Esophagus (tissue), 2 donors: ENCODE data around the gene DTNB. TPM values are rescaled to one million over a fixed set of nuclear protein-coding genes. Genes with fewer than 3 reads are reported as not detected.

Source experiments
- H3K27ac ChIP-seq, 2 donors: one replicate each; pipeline ENCODE4 v1.5.1; 2013; ENCODE audit warnings: low read depth in 2 of 2, mild to moderate bottlenecking in 2 of 2, inconsistent platforms in 1 of 2, low read length in 1 of 2, moderate library complexity in 1 of 2
- H3K27me3 ChIP-seq, 2 donors: one replicate each; pipeline ENCODE4 v1.6.1; 2013; ENCODE audit warnings: low read length in 2 of 2, control low read depth in 1 of 2, mild to moderate bottlenecking in 1 of 2; ENCODE audit not compliant: insufficient read depth in 2 of 2, control insufficient read depth in 1 of 2
- H3K36me3 ChIP-seq, 2 donors: one replicate each; pipeline ENCODE4 v1.6.1; 2013; ENCODE audit warnings: low read length in 1 of 2; ENCODE audit not compliant: control insufficient read depth in 2 of 2, insufficient read depth in 2 of 2
- H3K4me1 ChIP-seq, 2 donors: one replicate each; pipeline ENCODE4 v1.6.1; 2013; ENCODE audit warnings: low read length in 1 of 2; ENCODE audit not compliant: control insufficient read depth in 2 of 2, insufficient read depth in 2 of 2
- H3K4me3 ChIP-seq, 2 donors: one replicate each; pipeline ENCODE4 v1.5.1; 2013; ENCODE audit warnings: low read length in 2 of 2, mild to moderate bottlenecking in 2 of 2, low read depth in 1 of 2, moderate library complexity in 1 of 2
- H3K9me3 ChIP-seq, 2 donors: one replicate each; pipeline ENCODE4 v1.6.1; 2013; ENCODE audit warnings: mild to moderate bottlenecking in 2 of 2, low read depth in 1 of 2, low read length in 1 of 2, moderate library complexity in 1 of 2; ENCODE audit not compliant: control insufficient read depth in 2 of 2, insufficient read depth in 1 of 2
- WGBS, 2 donors: extraction: QIAGEN DNeasy Blood & Tissue Kit; methylation state at CpG; one replicate each; pipeline ENCODE4 v1.1.7; 2013; 5-methylcytosine and 5-hydroxymethylcytosine counted together
- polyA plus RNA-seq, 2 donors: library from polyadenylated mRNA; stranded (reverse); fragments of 200-250 nt; gene quantifications; one replicate each; pipeline ENCODE4 v1.2.3, GENCODE V29; 2013
- donor health status: healthy with polysubstance abuse.
- donor health status: Bipolar disorder and iron deficiency.

DTNB gene
- polyA plus RNA-seq, 2 donors = 7.9 to 13.9 TPM

DNA sequence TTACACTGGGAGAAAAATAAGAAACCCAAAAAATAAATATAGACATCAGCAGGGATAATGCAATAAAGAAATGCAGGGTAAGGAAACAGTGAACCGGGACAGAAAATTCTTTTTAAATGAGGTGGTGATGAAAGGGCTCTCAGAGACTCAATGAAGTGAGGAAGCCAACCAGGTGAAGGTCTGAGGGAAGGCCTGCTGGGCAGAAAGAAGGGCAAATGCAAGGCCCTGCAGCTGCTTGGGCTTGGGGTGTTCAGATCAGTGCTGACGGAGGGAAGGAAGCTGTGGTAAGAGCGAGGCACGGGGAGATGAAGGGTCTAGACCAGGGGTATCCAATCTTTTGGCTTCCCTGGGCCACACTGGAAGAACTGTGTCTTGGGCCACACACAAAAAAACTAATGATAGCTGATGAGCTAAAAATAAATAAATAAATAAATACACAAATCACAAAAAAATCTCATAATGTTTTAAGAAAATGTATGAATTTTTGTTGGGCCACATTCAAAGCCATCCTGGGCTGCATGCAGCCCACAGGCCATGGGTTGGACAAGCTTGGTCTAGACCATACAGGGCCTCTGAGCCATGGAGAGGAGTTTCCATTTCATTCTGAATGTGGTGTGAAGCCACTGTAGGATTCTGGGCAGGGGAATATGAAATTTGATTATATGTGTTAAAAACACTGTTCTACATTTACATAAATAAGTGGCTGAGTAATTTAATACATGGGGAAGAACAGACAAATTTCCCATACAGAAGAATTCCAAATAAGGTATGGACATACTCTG lies 235.3 kb downstream of the DTNB start:
- no peaks in the 10 kb centered on the region for H3K27me3 ChIP-seq
- no peaks in the 10 kb centered on the region for H3K4me1 ChIP-seq
- H3K27ac ChIP-seq = no peak overlapping the region
- no peak overlapping the region for H3K4me3 ChIP-seq
- WGBS, 2 donors = 90 to 93% methylated on average over 4 of the region's 4 CpGs
- H3K36me3 ChIP-seq = peaks cover 0 to 2% of the 10 kb centered on the region in 2 donors
- no peaks in the 10 kb centered on the region for H3K9me3 ChIP-seq

DNA sequence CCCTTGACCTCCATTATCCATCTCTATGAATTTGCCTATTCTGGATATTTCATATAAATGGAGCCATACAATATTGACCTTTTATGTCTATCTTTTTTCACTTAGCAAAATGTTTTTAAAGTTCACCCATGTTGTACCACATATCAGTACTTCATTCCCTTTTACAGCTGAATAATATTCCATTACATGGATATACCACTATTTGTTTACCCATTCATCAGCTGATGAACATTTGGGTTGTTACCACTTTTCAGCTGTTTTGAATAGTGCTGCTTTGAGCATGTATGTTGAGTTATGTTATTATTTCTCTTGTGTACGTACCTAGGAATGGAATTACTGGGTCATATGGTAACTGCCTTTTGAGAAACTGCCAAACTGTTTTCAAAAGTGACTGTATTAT lies 238.0 kb downstream of the DTNB start:
- H3K27me3 ChIP-seq = no peaks in the 10 kb centered on the region
- H3K4me3 ChIP-seq = no peak overlapping the region
- WGBS, 2 donors = 93 to 98% methylated on average over 1 of the region's 1 CpG
- no peaks in the 10 kb centered on the region for H3K4me1 ChIP-seq
- no peak overlapping the region for H3K27ac ChIP-seq
- no peaks in the 10 kb centered on the region for H3K9me3 ChIP-seq
- H3K36me3 ChIP-seq = peaks cover 0 to 2% of the 10 kb centered on the region in 2 donors

DNA sequence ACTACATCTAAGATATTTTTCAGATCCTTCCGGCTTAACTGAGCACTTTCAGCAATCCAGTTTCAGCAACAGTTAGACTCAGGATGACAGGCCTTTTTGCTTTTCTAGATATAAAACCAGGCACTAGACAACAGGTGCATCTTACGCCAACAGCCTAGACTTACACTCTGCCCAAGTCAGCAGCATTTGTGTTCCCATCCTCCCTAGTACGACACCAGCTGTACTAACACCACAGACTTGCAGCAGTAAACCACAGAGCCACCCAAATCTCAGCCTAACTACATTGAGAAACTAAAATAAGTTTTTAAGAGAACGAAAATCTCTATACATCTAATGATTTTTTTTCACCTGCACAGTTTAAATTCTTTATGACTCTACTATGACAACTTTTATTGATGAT lies 241.8 kb downstream of the DTNB start:
- no peaks in the 10 kb centered on the region for H3K4me1 ChIP-seq
- no peaks in the 10 kb centered on the region for H3K9me3 ChIP-seq
- 90 to 92% methylated on average over 4 of the region's 4 CpGs for WGBS, 2 donors
- H3K27ac ChIP-seq = no peak overlapping the region
- peaks cover 0 to 2% of the 10 kb centered on the region in 2 donors for H3K36me3 ChIP-seq
- no peak overlapping the region for H3K4me3 ChIP-seq
- no peaks in the 10 kb centered on the region for H3K27me3 ChIP-seq

DNA sequence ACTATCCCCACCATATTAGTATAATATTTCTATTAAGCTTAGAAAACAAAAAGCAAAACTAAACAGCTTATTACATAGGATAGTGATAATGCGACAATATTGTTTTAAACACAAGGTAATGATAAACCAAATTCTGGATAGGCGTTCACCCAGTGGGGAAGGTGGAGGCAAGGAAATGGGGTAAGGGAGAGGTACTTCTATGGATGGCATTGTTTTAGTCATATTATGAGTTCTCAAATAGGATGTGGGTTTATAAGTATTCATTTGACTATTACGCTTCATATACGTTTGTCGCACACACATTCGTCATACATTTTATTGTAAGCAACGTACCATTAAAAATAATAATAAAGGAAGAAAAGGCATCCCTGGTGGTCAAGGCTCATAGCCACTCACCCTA lies 242.8 kb downstream of the DTNB start:
- Histone ChIP-seq H3K27me3 (no peaks in the 10 kb centered on the region), H3K4me1 (no peaks in the 10 kb centered on the region), H3K36me3 (peaks cover 0 to 2% of the 10 kb centered on the region in 2 donors), H3K27ac (no peak overlapping the region), H3K4me3 (no peak overlapping the region), H3K9me3 (no peaks in the 10 kb centered on the region)
- 89 to 94% methylated on average over 7 of the region's 7 CpGs for WGBS, 2 donors

DNA sequence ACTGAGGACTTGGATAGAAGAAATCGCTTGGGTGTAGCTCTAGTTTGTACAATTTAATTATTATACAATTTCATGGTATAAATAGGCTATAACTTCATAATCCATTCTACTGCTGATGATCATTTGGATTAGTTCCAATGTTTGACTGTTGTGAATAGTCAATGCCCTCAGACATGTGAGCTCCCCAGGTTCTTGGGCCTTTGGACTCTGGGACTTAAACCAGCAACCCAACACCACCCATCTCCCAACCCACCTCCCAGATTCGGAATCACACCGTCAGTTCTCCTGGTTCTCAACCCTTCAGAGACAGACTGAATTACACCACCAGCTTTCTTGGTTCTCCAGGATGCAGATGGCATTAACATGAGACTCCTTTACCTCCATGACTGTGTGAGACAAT lies 247.1 kb downstream of the DTNB start:
- Histone ChIP-seq H3K27me3 (no peaks in the 10 kb centered on the region), H3K4me3 (no peak overlapping the region), H3K27ac (no peak overlapping the region), H3K4me1 (no peaks in the 10 kb centered on the region), H3K9me3 (no peaks in the 10 kb centered on the region), H3K36me3 (no peaks in the 10 kb centered on the region)
- 96 to 98% methylated on average over 3 of the region's 3 CpGs for WGBS, 2 donors

DNA sequence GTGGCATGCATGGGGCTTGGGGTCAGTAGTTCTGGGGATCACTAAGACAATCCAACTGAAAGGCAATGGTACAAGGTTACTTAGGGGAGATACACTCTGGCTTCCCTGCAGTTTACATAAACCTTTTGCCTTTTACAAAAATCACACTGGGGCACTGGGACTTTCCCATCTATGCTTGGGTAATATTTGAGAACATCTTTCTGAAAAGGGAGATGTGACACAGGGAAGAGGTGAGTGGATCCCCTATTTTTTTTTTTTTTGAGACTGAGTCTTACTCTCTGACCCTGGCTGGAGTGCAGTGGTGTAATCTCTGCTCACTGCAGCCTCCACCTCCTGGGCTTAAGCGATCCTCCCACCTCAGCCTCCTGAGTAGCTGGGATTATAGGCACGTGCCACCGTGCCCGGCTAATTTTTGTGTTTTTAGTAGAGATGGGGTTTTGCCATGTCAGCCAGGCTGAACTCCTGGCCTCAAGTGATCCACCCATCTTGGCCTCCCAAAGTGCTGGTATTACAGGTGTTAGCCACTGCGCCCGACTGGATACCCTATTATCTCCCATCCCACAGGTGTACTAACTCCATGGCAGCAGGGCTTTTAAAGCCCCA lies 248.8 kb downstream of the DTNB start:
- no peaks in the 10 kb centered on the region for H3K36me3 ChIP-seq
- H3K27ac ChIP-seq = no peak overlapping the region
- H3K27me3 ChIP-seq = no peaks in the 10 kb centered on the region
- no peaks in the 10 kb centered on the region for H3K9me3 ChIP-seq
- WGBS, 2 donors = 96 to 98% methylated on average over 6 of the region's 6 CpGs
- no peaks in the 10 kb centered on the region for H3K4me1 ChIP-seq
- H3K4me3 ChIP-seq = no peak overlapping the region

DNA sequence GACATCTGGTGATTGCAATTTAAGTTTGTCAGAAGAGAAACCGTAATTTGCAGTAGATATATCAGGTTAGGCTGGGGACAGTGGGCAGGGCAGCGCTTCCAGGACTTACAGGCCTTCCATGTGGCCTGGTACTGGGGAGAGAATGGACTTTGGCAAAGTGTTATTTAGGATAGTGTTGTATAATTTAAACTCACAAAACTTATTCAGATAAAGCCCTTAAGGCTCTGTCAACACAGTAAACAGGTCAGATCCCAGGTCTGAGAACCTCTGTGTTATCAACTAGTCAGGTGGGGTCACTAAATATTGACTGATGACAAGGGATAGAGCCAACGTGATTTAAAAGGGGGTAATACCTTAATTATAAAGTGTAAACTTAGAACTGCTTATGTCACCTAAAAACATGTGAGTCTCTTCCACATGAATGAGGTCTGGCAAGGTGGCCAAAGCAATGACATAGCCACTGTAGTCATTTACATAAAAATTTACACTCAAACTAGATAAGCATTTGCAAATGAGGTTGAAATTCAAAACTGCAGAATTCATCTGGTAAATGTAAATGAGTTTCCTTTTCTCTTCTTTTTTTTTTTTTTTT lies 251.5 kb downstream of the DTNB start:
- Histone ChIP-seq H3K4me3 (no peak overlapping the region), H3K9me3 (no peaks in the 10 kb centered on the region), H3K27ac (no peak overlapping the region), H3K36me3 (peaks cover 0 to 1% of the 10 kb centered on the region in 2 donors), H3K4me1 (no peaks in the 10 kb centered on the region), H3K27me3 (no peaks in the 10 kb centered on the region)
- 72 to 85% methylated on average over 3 of the region's 3 CpGs for WGBS, 2 donors

DNA sequence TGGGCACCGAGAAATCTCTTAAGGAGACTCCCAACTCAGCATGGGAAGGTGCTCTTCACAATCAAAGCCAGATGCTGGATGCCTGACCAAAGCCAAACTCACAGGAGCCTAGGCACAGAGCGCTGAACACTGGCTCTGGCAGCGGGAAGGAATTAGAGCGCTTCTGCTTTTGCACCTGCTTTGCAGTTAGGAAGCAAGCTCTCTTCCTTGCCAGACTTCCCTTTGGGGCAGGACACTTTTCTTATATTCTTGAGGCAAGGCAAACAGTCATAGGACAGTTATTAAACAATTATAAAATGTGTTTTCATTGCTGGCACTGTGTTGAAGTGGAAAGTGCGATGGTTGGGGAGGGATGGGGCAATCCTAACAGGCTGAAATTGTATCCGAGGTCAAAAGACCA lies 252.1 kb downstream of the DTNB start:
- Histone ChIP-seq H3K27me3 (no peaks in the 10 kb centered on the region), H3K36me3 (peaks cover 0 to 1% of the 10 kb centered on the region in 2 donors), H3K9me3 (no peaks in the 10 kb centered on the region), H3K4me1 (no peaks in the 10 kb centered on the region), H3K27ac (no peak overlapping the region), H3K4me3 (no peak overlapping the region)
- WGBS, 2 donors = 83 to 90% methylated on average over 6 of the region's 6 CpGs

DNA sequence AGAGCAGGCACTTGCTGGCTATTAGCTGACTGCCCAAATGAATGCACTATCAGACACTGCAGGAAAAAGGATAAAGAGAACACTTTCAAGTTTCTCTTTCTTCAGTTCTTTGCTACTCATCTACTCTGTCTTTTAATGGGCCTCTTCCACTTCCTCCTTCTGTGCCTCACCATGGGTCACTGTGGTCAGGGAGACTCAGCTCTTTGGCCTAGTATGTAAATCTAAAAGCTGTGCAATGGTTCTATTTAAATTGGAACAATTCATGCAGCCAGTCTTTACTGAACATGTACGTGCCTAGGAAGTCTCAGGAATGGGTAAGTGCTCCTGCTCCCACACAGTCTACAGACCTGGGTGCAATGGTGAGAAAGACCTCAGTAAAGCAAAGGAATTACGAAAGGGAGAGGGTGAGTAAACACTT lies 252.5 kb downstream of the DTNB start:
- Histone ChIP-seq H3K4me1 (no peaks in the 10 kb centered on the region), H3K27ac (no peak overlapping the region), H3K9me3 (no peaks in the 10 kb centered on the region), H3K36me3 (peaks cover 0 to 1% of the 10 kb centered on the region in 2 donors), H3K4me3 (no peak overlapping the region), H3K27me3 (no peaks in the 10 kb centered on the region)
- 88 to 90% methylated on average over 2 of the region's 2 CpGs for WGBS, 2 donors
